RWPE1 (cell line): ENCODE data around the gene UBE2C.
A peak's percentile ranks its signal among the peaks of the same experiment; 100 is the strongest.

Source experiments
- CTCF ChIA-PET: fragments of 350-600 bp; sonication (Branson Sonifier 250); formaldehyde crosslinking; extraction: SDS; loops from one replicate; lab custom pipeline; 2021; lab: Yijun Ruan, JAX
- POLR2A ChIA-PET: fragments of 400-600 bp; formaldehyde crosslinking; extraction: SDS; loops from one replicate; lab custom pipeline; 2020; ENCODE audit warnings: antibody characterized with exemption; ENCODE audit not compliant: low non-redundant PET; lab: Yijun Ruan, JAX
- DNase-seq: peaks from one replicate; pipeline ENCODE4 v3.0.0; 2012; ENCODE audit warnings: low spot score
- H3K27ac ChIP-seq: fragments of 450-650 bp; 2 replicates; pipeline ENCODE4 v1.5.1; 2017
- TF ChIP-seq, protein P1 (sequence below): fragments of 450-650 bp; conservative IDR thresholded peaks from 2 replicates; pipeline ENCODE4 v1.5.1; 2017; ENCODE audit warnings: low read depth, mild to moderate bottlenecking

UBE2C gene

DNA sequence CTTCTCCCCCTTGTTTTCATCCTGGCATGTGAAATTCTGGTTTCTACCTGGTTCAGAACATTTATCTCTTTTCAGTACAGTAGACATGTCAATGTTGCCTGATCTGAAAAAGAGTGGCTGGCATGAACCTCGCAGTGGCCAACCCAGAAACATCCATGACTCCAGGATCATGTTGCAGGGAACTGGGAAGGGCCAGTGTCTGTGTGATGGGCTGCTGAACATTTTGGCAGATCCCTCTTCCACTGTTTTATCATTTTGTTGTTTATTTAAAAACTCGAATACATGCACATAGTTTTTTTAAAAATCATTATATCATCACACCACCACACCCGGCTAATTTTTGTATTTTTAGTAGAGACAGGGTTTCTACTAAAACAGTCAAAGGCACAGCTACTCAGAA, 39.8 kb upstream of the UBE2C start:
- CTCF ChIA-PET: interaction anchor here (0.7 kb wide), 1 partner anchor 183 kb away, joined by 5 read pairs; no protein-coding TSS in a partner anchor
- no peak for DNase-seq
- no peak overlapping the region for H3K27ac ChIP-seq
- POLR2A ChIA-PET: no interaction called here
- TF ChIP-seq, protein P1, sequence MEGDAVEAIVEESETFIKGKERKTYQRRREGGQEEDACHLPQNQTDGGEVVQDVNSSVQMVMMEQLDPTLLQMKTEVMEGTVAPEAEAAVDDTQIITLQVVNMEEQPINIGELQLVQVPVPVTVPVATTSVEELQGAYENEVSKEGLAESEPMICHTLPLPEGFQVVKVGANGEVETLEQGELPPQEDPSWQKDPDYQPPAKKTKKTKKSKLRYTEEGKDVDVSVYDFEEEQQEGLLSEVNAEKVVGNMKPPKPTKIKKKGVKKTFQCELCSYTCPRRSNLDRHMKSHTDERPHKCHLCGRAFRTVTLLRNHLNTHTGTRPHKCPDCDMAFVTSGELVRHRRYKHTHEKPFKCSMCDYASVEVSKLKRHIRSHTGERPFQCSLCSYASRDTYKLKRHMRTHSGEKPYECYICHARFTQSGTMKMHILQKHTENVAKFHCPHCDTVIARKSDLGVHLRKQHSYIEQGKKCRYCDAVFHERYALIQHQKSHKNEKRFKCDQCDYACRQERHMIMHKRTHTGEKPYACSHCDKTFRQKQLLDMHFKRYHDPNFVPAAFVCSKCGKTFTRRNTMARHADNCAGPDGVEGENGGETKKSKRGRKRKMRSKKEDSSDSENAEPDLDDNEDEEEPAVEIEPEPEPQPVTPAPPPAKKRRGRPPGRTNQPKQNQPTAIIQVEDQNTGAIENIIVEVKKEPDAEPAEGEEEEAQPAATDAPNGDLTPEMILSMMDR: no peak

DNA sequence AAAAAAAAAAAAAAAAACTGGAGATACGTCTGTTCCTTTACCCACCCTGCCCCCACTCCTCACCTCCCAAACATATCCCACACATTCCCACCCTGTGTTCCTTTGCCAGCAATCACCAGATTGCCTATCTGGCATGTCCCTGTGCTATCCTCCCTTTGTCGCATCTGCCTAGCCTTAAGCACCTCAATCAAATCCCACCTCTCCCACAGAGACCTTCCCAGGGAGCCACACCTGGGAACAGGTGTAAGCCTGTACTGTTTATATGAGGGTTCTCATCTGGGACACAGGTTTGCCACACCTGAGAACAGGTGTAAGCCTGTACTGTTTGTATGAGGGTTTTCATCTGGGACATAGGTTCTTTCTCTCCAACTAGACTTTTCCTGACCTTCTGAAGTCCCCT, 37.5 kb upstream of the UBE2C start:
- DNase-seq: no peak
- ChIA-PET POLR2A (no interaction called here), CTCF (interaction anchor here (1.2 to 1.4 kb wide), 3 partner anchors 145 to 463 kb away, joined by 3 to 5 read pairs (median 4); partner anchors contain the start of gene WFDC10A)
- TF ChIP-seq, protein P1: no peak
- H3K27ac ChIP-seq: no peak overlapping the region

DNA sequence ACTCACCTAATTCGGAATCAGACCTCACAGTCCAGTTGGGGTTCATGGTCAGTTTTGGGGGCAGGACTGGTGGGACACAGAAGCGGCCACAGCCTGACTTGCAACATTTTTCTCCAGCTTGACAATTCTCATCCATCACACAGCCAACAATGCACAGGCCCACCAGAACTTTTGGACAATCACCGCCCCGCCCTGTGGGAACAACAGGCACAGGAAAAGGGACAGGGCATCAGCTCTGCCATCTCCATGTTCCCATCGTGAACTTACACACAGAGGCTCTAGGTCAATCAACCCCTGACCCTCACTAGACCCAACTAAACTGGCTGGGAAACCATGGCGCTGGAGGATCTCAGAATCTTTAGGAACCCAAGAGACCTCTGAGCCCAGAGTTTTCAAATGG, 37.0 kb upstream of the UBE2C start:
- no peak overlapping the region for H3K27ac ChIP-seq
- CTCF ChIA-PET: interaction anchor here (0.5 kb wide), 1 partner anchor 38 kb away, joined by 6 read pairs; no protein-coding TSS in a partner anchor
- no peak for DNase-seq
- POLR2A ChIA-PET: no interaction called here
- TF ChIP-seq, protein P1: no peak

DNA sequence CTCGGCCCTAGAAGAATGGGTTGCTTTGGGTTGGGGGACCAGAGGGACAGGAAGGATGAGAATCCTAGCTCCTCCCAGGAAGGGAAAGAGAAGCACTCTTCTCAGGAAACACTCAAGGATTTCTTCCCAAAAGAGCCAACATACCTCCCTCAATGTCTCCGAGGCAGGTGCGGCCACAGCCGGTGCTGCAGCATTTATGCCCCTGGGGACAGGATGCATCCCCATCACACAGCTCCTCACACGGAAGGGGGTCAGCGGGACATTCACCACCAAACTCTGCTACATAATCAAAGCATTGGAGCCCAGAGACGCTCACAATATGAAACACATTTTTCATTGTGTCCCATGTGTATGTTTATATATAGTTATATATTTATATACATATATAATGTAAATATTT, 35.5 kb upstream of the UBE2C start:
- ChIA-PET POLR2A (no interaction called here), CTCF (interaction anchor here (0.6 to 0.7 kb wide), 4 partner anchors 249 to 922 kb away, joined by 3 to 5 read pairs (median 4); no protein-coding TSS in a partner anchor)
- H3K27ac ChIP-seq: no peak overlapping the region
- TF ChIP-seq, protein P1: no peak
- DNase-seq: no peak

DNA sequence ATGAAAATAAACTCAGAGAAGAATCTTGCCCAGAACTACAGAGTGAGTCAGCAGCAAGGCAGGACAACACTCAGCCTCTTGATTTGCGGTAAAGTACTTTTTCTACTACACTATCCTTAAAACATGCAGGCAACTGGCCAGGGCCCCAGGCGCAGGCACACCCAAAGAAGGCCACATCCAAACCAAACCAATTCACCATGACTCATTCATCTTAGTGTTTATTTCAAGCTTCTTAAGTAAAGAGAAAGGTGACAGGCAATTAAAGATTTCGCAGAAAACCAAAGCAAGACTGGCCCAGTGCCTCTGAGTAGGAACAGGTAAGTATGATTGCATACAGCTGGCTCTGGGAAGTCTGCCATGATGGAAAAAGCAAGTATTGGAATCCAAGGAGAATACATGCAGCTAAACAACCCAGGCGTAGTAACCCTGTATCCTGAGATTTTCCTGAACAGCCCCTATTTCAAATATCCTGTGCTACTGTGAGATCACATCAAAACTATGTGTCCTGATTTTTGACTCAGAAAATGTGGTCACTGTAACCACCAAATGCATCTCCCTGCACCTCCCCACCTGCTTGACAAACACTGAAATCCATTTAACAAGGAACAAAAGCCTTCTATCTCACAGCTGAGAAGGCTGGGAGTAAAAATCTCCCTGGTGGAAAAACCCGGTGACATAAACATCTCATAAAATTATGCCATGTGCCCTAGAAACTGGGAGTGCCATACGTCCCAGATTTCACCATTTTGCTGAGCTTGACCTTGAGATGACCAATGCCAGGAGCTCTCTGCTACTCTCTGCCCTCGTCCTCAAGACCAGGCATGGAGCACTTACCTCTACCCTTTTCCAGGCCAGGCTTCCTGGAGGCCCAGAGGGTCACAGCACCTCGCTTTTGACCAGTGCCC, 33.2 kb upstream of the UBE2C start:
- peak; percentile 99 for DNase-seq
- CTCF ChIA-PET: interaction anchor here (0.6 to 2.6 kb wide), 9 partner anchors 8 to 679 kb away, joined by 4 to 11 read pairs (median 4); no protein-coding TSS in a partner anchor
- POLR2A ChIA-PET: interaction anchor here (1.2 to 1.4 kb wide), 2 partner anchors 9 to 102 kb away, joined by 3 to 5 read pairs; no protein-coding TSS in a partner anchor
- peak overlapping the region; percentile 97 for H3K27ac ChIP-seq
- TF ChIP-seq, protein P1: no peak

DNA sequence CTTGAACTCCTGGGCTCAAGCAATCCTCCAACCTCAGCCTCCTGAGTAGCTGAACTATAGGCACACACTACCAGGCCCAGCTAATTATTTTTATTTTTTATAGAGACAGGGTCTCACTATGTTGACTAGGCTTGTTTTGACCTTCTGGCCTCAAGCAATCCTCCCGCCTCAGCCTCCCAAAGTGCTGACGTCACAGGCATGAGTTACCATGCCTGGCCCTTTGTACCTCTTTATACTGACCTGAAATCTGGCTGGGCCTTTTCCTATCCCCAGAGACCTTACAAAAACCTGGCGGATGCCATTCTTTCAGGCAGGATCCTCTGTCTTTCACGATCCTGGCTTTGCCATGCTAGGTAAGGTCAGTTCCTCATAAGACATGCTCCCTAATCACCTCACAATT, 32.3 kb upstream of the UBE2C start:
- TF ChIP-seq, protein P1: no peak
- peak overlapping the region; percentile 97 for H3K27ac ChIP-seq
- DNase-seq: no peak
- ChIA-PET POLR2A (interaction anchor here (0.9 to 1.4 kb wide), 2 partner anchors 8 to 12 kb away, joined by 3 to 5 read pairs; partner anchors contain the start of genes DNTTIP1 and WFDC3), CTCF (interaction anchor here (0.7 to 2.6 kb wide), 5 partner anchors 9 to 680 kb away, joined by 3 to 11 read pairs (median 6); partner anchors contain the start of gene SYS1)
